GM12878 (cell line): ENCODE data around the gene TMEM30A. TPM values are rescaled to one million over a fixed set of nuclear protein-coding genes. Genes with fewer than 3 reads are reported as not detected.

Experiments used
- ASH2L ChIP-seq: fragments of 300-600, 200-600 bp; sonication (generic); IDR thresholded peaks from 2 replicates; pipeline ENCODE4 v1.6.1; 2017; ENCODE audit warnings: low read depth, mild to moderate bottlenecking, borderline replicate concordance
- BCL11A ChIP-seq: IDR thresholded peaks from 2 replicates; pipeline ENCODE4 v1.6.1; 2011; ENCODE audit warnings: low read depth, low read length
- BMI1 ChIP-seq: fragments of 450-650 bp; IDR thresholded peaks from 2 replicates; pipeline ENCODE4 v1.6.1; 2016; ENCODE audit warnings: mild to moderate bottlenecking, moderate library complexity, borderline replicate concordance
- CREB1 ChIP-seq: IDR thresholded peaks from 2 replicates; pipeline ENCODE4 v1.6.1; 2012; ENCODE audit warnings: low read depth, mild to moderate bottlenecking, inconsistent platforms
- DPF2 ChIP-seq: fragments of 450-650 bp; IDR thresholded peaks from 2 replicates; pipeline ENCODE4 v1.6.1; 2017; ENCODE audit warnings: mild to moderate bottlenecking
- EP300 ChIP-seq, 2 experiments: fragments of 150-350 bp in 1 of 2; IDR thresholded peaks; 2 replicates each; pipeline ENCODE4 v1.6.1; 2011 to 2012; ENCODE audit warnings: low read depth in 2 of 2, low read length in 2 of 2, borderline replicate concordance in 1 of 2, improper control_type of control experiment in 1 of 2, inconsistent platforms in 1 of 2; ENCODE audit not compliant: control insufficient read depth in 1 of 2
- HDAC6 ChIP-seq: fragments of 200-600 bp; sonication (generic); IDR thresholded peaks from one replicate; pipeline ENCODE4 v1.8.0; 2017; ENCODE audit warnings: antibody characterized with exemption; ENCODE audit not compliant: unreplicated experiment
- HSF1 ChIP-seq: fragments of 150-350 bp; IDR thresholded peaks from 2 replicates; pipeline ENCODE4 v1.6.1; 2014; ENCODE audit warnings: mild to moderate bottlenecking, low read depth, low read length
- JUNB ChIP-seq: IDR thresholded peaks from 2 replicates; pipeline ENCODE4 v1.6.1; 2016; ENCODE audit warnings: antibody characterized with exemption, mild to moderate bottlenecking
- MLLT1 ChIP-seq: fragments of 450-650 bp; IDR thresholded peaks from 2 replicates; pipeline ENCODE4 v1.6.1; 2016; ENCODE audit warnings: mild to moderate bottlenecking
- NR2C1 ChIP-seq: fragments of 450-650 bp; IDR thresholded peaks from 2 replicates; pipeline ENCODE4 v1.6.1; 2017; ENCODE audit warnings: antibody characterized with exemption, mild to moderate bottlenecking, moderate library complexity
- NR2F1 ChIP-seq: fragments of 450-650 bp; conservative IDR thresholded peaks from 2 replicates; pipeline ENCODE4 v1.6.1; 2017; ENCODE audit warnings: mild to moderate bottlenecking
- POLR2A ChIP-seq: IDR thresholded peaks from 2 replicates; pipeline ENCODE4 v1.6.1; 2011; ENCODE audit warnings: low read depth, mild to moderate bottlenecking, low read length
- POLR2AphosphoS2 ChIP-seq: IDR thresholded peaks from 2 replicates; pipeline ENCODE4 v1.6.1; 2011; ENCODE audit warnings: low read depth, mild to moderate bottlenecking, low read length, improper control_type of control experiment, moderate library complexity
- SKIL ChIP-seq: fragments of 450-650 bp; IDR thresholded peaks from 2 replicates; pipeline ENCODE4 v1.6.1; 2017; ENCODE audit warnings: mild to moderate bottlenecking, low read depth, inconsistent platforms; ENCODE audit not compliant: poor library complexity, severe bottlenecking
- STAT1 ChIP-seq: fragments of 450-650 bp; conservative IDR thresholded peaks from 2 replicates; pipeline ENCODE4 v1.6.1; 2014; ENCODE audit warnings: antibody characterized with exemption, mild to moderate bottlenecking
- SUPT20H ChIP-seq: IDR thresholded peaks from 2 replicates; pipeline ENCODE4 v1.6.1; 2011; ENCODE audit warnings: low read depth, mild to moderate bottlenecking, low read length, moderate library complexity, borderline replicate concordance; ENCODE audit not compliant: control insufficient read depth
- YBX1 ChIP-seq: fragments of 450-650 bp; IDR thresholded peaks from 2 replicates; pipeline ENCODE4 v1.6.1; 2016; ENCODE audit warnings: antibody characterized with exemption
- YY1 ChIP-seq: IDR thresholded peaks from 2 replicates; pipeline ENCODE4 v1.6.1; 2011; ENCODE audit warnings: low read depth, mild to moderate bottlenecking, low read length
- ZBED1 ChIP-seq: IDR thresholded peaks from 2 replicates; pipeline ENCODE4 v1.6.1; 2016; ENCODE audit warnings: borderline replicate concordance
- ZBTB11 ChIP-seq: fragments of 450-650 bp; formaldehyde crosslinking; IDR thresholded peaks from 2 replicates; pipeline ENCODE4 v1.5.0; 2022; ENCODE audit warnings: mild to moderate bottlenecking, missing genetic modification characterization
- ZNF384 ChIP-seq: IDR thresholded peaks from 2 replicates; pipeline ENCODE4 v1.6.1; 2012; ENCODE audit warnings: low read depth, mild to moderate bottlenecking, low read length, improper control_type of control experiment, borderline replicate concordance
- ZSCAN29 ChIP-seq: fragments of 450-650 bp; IDR thresholded peaks from 2 replicates; pipeline ENCODE4 v1.6.1; 2017; ENCODE audit warnings: mild to moderate bottlenecking, moderate library complexity
- polyA plus RNA-seq, 11 experiments: library from polyadenylated mRNA; depleted of rRNA in 4 of 11; unstranded in 6 of 11; stranded (reverse) in 5 of 11; fragments of >200 nt; fragmentation: Nextera tagmentation in 4 of 11; fragmentation: Illumina TruSeq in 1 of 11; extraction: Ambion mirVana in 4 of 11; extraction: Trizol in 1 of 11; gene quantifications; 1 replicate in 1 of 11; 2 replicates in 10 of 11; pipeline versions ENCODE4 v1.2.1 to v1.2.3, GENCODE V29; 2011 to 2016; ENCODE audit warnings: inconsistent platforms in 2 of 11, missing spikeins in 2 of 11, low read depth in 1 of 11
- total RNA-seq, 4 experiments: library from RNA; depleted of rRNA in 3 of 4; stranded (reverse); fragments of >200 nt in 3 of 4; fragmentation: Illumina TruSeq in 1 of 4; extraction: Trizol in 1 of 4; gene quantifications; 2 replicates each; pipeline versions ENCODE4 v1.2.1 to v1.2.3, GENCODE V29; 2013 to 2021

TMEM30A gene
- total and polyA plus RNA-seq, 10 of the 15 experiments (the other 5 are each of a cell fraction or from before 2014, with no cell fraction given): 11.9 to 61.6 (median 43.2) TPM

GRCh38 chr6:75284632-75285282 is at the start of gene TMEM30A (continued):
- TF ChIP-seq STAT1: 0 out of 2 replicates have a peak, but pooled peaks have one; percentile 44
- TF ChIP-seq ZBTB11 (CRISPR knock-in tag): no peak
- peak; percentile 76 for TF ChIP-seq MLLT1
- no peak for TF ChIP-seq HSF1
- TF ChIP-seq ZBED1: no peak; the same call in 1 of the 2 replicates
- no peak for TF ChIP-seq BMI1
- TF ChIP-seq HDAC6: no peak
- TF ChIP-seq EP300 (IDR thresholded peaks at IDR 0.05; ENCODE audit: borderline replicate concordance in 1 of 2, control insufficient read depth in 1 of 2, low read depth in 2 of 2, low read length in 2 of 2): peak in 1 of 2 experiments; percentile 71; a peak in 1 of 4 replicates
- TF ChIP-seq NR2C1: no peak
- TF ChIP-seq SKIL: no peak
- TF ChIP-seq YY1: 0 out of 2 replicates have a peak, but pooled peaks have one; percentile 58
- TF ChIP-seq CREB1: peak; percentile 54; the same call in 1 of the 2 replicates
- TF ChIP-seq ZSCAN29: no peak; the same call in 1 of the 2 replicates
- TF ChIP-seq JUNB: peak; percentile 46
- peak; percentile 12; the same call in 1 of the 2 replicates for TF ChIP-seq ASH2L
- peak; percentile 67; the same call in 1 of the 2 replicates for TF ChIP-seq DPF2
- TF ChIP-seq YBX1: no peak
- TF ChIP-seq POLR2AphosphoS2: peak; percentile 88
- no peak for TF ChIP-seq SUPT20H
- 0 out of 2 replicates have a peak, but pooled peaks have one; percentile 52 for TF ChIP-seq NR2F1
- TF ChIP-seq BCL11A: 0 out of 2 replicates have a peak, but pooled peaks have one; percentile 12
- no peak for TF ChIP-seq ZNF384
- TF ChIP-seq POLR2A: peak; percentile 96
